Stimulated activated naive CD8-positive, alpha-beta T cell treated with anti-CD3 and anti-CD28 coated beads, Interleukin-15, Interleukin-2, amounts not matched to agents 100 U/mL and 50 U/mL, for 24 hours (primary cell): ENCODE measurements around the gene HPCAL4.

ENCODE experiments used
- ATAC-seq: fragments of 150-1000 bp; cut with Tn5 transposase; one replicate; pipeline ENCODE4 v1.10.0; 2021
- DNase-seq: peaks from one replicate; pipeline ENCODE4 v3.0.0; 2021

HPCAL4 gene

DNA sequence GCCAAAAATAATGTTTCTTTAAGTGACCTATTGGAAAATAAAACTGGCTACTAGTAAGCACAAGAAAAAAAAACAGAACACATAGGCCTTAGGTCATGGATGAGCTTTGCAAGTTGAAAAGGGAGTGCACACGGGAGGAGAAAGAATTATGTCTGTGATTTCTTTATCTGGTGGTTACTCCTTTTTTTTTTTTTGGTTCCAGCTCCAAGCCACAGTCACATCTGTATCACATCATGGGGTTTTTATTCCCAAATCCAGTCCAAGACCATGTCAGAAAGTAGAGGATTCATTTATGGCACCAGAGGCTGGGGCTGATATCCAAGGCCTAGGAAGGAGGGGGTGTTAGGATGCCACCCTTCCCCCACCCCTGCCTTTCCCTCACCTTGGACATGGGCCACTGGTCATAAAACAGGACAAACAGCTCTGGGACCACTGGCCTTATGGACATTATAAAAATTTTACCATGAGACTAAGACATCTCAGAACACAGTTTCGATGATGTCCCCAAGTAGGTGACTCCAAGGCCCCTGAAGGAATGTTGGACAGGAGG is 41.5 kb downstream of the HPCAL4 start:
- ATAC-seq (no peak), DNase-seq (no peak)

DNA sequence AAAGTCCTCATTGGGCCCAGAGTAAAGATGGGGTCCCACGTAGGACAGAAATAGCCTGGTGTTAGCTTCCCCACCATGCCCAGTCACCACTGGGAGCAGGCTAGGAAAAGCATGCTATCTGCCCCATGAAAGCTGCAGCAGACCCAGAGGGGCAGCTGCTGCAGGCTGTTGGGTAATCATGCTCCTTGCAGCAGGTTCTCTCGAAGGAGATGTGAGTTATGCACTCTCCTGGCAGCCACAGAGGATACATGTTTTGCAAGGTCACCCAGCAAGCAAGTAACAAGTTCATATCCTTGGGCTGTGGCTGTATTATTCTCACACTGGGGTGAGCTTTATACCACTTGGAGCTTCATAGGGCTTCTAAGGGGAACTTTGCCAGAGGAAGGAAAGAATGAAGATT is 42.7 kb downstream of the HPCAL4 start:
- no peak for DNase-seq
- no peak for ATAC-seq

DNA sequence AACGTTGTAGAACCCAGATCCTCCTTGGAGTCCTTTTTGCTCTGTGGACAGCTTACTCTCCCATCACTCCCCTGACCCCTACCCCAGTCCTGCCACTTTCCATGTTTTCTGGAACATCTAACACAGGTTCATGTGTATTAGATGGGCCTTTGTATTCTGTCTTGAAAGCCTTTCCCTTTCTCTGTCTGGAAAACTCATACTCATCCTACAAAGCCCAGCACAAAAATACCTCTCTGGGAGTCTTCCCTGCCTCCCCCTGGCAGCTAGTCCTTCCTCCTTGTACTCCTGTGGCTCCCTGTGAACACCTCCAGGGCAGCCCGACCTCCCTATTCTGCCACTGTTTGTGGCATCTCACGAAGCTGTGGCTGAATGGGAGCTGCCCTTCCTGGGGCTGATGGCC is 44.0 kb downstream of the HPCAL4 start:
- DNase-seq, result no peak
- ATAC-seq, result no peak

DNA sequence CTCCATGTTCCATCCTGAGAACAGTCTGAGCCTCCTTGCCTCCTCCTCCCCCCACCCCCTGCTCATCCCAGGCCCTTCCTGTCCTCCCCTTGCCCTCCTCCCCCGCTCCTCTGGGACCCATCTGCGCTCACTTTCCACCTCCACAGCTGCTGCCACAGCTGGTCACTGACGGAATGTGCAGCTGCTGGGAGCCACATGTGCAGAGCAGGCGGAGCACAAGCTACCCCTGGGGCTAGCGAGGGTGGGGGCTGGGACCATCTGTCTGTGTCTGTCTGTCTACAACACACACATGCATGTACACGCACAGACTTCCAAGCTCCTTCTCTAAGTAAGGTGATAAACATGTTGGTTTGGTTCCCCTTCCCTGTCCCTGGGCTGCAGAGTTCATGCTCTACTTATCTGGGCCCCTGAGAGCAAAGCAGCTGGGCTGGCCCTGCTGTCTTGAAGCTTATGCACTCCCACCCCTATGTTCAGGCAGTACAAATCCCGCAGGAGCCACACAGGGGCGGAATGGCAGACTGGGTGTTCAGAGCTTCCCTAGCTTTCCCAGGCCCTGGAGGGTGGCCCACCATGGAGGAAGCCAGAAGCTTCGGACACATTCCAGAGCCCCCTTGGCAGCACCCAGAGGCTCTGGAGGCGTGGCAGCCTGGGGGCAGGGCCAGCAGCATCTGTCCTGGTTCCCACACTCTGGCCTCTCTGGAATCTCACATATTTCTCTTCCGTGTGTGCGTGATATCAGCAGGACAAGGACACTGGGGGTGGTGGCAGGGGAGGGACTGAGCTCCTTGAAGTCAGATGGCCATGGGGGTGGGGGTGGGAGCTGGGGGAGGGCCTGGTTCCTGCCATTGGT is 44.8 kb downstream of the HPCAL4 start:
- no peak for DNase-seq
- no peak for ATAC-seq

DNA sequence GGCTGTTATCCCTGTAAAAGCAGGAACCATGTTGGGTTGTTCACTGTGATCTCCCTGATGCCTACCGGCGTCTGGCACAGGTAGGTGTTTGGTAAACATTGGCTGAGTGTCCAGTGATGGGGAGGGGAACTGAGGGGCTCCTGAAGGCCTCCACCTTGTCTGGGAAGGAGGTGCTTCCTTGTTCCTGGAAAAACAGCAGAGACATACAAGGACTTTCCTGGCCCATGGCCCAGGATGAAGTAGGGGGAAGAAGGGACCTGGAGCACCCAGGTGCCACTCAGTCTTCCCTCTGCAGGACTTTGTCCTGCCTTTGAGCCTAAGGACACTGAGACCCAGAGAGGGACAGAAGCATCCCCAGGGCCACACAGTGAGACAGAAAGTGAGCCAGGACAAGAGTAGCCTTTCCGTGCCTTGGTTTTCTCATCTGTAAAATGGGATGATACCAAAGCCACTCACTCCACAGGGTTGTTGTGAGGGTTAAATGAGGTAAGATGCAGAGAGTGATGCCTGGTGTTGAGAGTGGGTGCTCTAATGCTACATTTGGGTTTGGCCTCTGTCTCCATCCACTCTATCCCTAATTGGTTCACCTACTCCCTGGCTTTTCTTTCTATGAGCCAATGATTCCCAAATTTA is 45.7 kb downstream of the HPCAL4 start:
- DNase-seq (no peak), ATAC-seq (no peak)

DNA sequence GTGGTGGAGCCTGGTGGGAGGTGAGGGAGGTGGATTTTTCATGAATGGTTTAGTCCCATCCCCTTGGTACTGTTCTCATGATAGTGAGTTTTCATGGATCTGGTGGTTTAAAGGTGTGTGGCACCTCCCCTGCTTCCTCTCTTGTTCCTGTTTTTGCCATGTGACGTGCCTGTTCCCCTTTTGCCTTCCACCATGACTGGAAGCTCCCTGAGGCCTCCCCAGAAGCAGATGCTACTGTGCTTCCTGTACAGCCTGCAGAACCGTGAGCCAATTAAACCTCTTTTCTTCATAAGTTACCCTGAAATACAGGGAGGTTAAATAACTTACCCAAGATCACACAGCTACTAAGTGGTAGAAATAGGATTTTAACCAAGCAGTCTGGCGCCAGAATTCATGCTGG is 47.5 kb downstream of the HPCAL4 start:
- no peak for ATAC-seq
- no peak for DNase-seq

DNA sequence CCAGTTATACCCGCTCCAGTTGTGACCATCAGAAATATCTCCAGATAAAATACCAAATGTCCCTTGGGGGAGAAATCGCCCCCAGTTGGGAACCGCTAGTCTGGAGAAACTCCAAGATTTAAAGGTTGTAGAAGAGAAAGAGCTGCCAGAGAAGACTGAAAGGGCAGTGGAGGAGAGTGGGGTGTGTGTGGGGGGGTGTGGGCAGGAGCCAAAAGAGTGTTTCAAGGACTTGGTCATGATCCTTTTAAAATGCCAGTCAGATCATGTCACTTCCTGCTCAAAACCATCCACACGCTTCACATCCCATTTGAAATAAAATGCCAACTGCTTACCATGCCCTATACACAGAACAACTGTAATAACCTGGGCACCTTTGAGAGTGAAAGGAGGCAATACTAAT is 48.4 kb downstream of the HPCAL4 start:
- no peak for ATAC-seq
- DNase-seq, result no peak

DNA sequence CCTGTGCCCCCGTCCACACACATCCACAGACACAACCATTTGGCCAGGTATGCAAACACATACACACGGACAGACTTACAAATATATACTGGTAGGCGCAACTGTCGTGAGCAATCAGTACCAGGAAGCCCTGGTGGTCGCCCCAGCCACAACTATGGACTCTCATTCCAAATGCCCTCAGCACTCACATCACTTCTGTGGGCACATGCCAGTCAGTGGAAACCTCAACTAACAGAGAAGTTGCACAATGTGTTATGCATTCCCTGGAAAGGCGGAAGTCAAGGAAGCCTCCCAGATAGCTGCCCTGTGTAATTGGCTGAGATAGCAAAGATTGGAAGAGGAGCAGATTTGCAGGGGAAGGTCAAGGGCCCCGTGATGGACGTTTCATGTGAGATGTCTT is 50.4 kb downstream of the HPCAL4 start:
- ATAC-seq (no peak), DNase-seq (no peak)

DNA sequence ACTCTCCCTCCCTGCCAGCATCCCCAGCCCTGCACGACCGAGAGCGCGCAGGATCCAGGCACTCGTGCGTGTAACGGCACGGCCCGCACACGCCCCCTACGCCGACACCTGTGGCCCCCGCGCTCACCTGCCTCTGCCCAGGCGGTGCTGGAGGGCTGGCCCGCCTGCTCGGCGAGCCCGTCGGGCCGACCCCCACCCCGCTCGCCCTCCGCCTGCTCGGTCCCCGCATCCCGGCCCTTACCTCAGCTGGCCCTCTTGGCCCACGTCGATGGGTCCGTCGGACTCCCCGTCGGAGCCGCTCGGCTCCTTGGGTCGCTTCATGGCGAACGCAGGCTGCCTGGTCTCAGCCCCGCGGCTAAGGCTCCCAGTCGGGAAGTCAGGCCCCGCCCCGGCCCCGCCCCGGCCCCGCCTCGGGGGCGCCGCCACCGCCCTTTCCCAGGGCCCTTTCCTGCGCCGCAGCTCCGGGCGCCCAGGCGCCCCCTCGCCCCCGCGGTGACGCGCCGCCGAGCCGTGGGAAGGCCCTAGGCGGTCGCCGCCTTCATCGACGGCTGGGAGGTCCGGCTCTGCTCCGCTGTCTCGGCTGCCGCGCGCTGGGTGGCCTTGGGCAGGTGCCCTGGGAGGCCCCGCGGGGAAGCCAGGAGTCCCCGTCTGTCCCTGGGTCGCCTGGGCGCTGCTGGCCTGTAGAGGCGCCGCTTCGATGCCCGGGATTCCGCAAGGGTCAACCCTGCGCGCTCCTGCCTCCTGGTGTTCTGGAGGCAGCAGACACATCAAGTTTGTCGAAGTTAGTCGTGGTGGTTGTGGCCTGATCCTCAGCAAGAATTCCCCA is 51.7 kb downstream of the HPCAL4 start, which contains the start of gene HEYL:
HEYL (minus strand) TSS at position 339 of the 826 bp plus-strand sequence; CDS start at position 321, 18 bp downstream.
- DNase-seq (peak; percentile 84), ATAC-seq (peak; percentile 90)

DNA sequence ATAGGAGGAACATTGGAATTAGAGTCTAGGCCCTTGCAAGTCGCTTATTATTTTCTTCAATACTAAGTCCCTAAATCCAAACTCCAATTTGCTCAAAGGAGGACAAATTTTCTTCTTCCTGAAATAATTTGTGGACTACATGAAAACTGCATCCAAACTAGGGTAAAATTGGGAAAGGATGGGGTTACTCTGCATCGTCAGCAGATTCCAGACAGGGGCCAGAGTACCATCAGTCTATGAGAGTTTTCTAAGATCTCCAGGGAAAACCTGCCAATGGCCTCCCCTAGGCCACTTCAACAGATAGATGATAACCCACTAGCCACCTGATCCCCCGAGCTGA is 52.3 kb downstream of the HPCAL4 start:
- ATAC-seq, result no peak

DNA sequence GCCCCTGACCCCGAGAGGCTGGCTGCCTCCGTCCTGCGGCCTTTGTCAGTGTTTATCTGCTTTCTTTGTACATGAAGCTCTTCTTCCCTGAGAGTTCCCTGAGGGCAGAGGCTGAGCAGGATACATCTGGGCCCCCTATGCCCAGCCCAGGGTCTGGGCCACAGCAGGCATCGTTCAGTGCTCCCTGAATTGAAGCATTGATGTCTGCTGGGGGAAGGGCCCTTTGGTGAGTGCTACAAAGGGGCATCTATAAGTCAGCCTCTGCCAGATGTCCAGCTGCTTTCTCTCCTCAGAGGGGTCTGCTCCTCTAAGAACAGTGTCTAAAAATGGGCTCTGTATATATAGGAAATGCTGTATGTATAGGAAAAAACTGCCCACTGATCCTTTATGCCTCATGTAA is 53.9 kb downstream of the HPCAL4 start:
- DNase-seq (no peak), ATAC-seq (no peak)

More for the DNA sequence above, 52.3 kb downstream of the HPCAL4 start:
- no peak for DNase-seq

DNA sequence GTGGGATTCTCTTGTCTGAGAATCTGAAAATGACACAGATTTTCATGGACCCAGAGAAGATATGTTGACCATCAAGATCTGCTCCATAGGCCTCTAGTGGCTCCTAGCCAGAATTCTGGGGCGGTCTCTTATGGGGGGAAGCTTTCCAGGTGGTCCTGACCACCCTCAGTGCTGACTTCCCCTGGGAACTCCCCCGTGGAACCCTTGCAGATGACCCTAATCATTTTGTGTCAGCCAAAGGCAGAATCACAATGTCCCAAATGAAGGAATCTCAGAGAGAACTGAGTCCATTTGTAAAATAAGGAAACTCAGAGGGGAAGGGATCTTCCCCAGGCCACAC is 55.4 kb downstream of the HPCAL4 start:
- no peak for DNase-seq
- ATAC-seq, result no peak

DNA sequence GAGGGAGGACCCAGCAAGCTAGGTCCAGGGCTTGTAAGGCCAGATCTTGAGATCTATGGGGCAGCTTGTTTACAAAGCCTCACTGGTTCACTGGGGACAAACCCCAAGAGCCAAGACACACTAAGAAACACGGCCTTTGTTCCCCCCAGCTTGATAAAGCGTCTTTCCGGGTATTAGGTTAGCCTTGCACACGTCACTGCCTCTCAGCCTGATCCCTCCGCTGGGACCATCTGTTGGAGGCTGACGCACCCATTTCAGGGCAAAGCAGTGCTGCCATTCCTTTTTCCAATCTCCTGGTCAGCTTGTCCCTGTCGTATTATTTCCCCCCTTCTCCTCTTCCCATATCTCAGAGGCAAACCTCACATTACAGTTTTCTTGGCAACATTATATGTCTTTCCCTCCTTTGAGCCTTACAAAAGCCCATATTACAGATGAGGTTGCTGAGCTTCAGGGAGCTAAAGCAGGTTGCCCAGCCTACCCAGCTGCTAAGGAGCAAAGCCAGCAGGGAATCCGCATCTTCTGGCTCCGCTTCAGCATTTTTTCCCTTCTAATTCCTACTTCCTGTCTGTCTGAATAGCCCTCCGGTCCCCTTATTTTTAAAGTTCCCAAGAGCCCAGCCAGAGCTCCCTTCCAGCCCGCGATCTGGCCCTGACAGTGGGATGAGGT is 55.9 kb downstream of the HPCAL4 start:
- ATAC-seq (no peak), DNase-seq (no peak)

DNA sequence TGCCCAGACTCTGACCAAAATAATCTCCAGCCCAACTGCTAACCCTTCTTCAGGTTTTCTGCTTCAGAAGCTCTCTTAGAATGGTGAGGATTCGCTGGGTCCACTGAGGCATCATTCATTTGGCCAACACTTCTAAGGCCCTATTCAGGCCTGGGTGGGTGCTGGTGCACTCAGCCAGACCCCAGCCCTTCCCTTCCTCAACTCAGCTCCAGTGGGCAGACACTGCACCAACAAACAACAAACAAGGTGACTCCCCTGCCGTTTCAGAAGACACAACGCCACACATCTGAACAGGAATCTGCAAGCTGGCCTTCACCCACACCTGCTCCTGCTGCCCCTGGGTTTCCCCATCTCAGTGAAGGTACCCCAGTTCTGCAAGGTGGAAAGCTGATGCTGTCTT is 57.8 kb downstream of the HPCAL4 start:
- ATAC-seq (no peak), DNase-seq (no peak)

DNA sequence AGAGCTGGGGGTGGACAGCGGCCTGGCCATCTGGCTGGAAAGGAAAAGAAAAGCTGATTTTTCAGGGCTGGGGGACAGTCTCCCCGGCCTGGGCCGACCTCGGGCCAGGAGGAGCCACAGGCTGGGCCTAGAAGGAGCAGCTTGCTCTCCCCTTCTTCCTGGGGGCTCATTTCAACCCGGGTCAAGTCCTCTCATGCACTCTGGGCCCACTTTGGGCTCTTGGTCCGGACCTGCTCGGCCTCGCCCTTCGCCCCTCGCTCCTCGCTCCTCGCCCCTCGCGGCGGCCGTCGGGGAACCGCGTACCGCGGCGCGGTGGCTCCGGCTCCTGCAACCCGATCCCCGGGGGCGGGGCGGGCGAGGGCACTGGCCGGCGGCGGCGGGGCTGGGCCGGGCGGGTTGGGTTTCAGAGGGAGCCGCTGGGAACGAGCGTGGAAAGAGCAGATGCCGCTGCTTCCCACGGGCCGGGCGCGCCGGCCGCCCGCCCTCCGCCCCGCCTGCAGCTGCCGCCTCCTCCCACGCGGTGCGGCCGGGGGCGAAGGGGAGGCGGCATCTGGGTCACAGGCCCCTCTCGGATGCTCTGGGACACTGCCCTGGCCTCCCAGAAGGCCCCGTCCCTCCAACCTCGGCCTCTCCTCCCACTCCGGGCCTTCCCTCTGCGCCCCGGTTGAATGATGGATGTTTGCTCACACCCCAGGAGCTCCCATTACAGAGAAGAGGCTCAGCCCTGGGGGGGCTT is 58.4 kb downstream of the HPCAL4 start:
- DNase-seq (no peak), ATAC-seq (no peak)

DNA sequence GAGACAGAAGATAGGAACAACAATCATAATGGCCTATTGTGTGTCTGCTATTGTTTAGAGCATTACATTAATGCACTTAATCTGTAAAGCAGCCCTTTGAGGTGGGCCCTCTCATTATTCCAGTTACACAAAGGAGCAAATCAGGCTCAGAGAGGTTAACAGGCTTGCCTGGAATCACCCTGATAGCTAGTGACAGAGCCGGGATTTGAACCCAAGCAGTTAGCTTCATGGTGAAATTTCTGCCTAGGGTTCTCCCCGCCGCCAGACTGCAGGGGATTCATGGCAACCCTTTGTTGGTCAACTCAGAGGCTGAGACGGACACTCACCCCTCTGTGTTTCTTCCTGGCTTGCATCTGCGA is 58.9 kb downstream of the HPCAL4 start:
- no peak for ATAC-seq
- no peak for DNase-seq

DNA sequence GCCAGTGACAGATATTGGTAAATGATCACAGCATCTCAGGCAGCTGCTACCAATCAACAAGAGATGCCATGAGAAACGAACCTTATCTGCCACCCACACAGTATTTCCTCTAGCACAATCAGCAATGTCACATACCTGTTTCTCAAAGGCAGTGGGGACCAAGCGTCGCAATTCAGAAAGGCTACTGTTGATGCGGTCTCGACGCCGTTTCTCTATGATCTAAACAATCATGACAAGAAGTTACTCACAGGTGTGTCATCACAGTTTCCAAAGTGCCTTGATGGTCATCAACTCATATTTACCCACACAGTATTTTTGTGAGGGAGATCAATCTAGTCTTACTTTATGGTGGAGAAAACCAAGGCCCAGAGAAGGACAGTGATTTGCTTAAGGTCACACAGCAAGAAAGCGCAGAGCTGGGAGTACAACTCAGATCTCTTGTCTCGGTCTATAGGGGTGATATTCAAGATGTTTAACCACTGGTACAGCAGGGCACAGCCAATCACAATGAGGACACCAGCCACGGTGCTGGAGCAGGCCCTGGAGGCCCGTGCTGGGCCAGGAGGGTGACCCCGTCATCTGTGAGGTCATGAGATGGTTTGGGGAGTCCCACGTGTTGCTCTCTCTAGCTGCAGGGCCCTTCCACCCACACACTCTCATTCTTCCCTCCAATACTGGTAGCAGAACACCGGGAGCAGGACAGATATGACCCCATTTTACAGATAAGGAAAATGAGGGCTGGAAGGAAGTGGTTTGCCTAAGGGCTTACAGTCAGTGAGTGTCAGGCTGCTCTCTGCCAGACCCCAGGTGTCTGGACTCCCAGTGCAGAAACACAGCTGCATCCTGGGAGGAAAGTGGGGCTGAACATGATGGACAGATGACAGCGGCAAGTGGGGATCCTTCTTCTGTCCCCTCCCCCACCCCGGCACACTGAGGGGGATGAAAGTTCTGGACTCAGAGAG is 59.6 kb downstream of the HPCAL4 start:
- DNase-seq (no peak), ATAC-seq (peak; percentile 45)

DNA sequence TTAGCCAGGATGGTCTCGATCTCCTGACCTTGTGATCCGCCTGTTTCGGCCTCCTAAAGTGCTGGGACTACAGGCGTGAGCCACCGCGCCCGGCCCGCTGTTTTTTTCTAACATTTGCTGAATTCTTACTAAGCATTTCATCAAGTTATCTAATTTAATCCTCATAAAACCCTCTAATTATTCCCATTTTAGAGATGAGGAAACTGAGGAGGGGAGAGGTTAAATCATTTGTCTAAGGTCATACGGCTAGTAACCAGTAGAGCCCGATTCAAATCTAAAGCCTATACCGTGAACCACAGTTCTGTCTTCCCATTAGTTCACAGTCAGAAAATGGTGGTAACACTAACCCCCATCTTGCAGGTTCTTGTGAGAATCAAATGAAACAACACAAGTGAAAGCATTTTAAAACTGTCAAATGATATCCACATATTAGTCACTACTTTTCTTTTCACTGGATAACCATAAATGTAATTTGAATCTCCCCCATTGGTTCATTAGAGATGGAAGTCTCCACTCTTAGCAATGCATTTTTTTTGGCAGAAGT is 62.4 kb downstream of the HPCAL4 start:
- no peak for DNase-seq
- no peak for ATAC-seq
